NT2/D1 (cell line): ENCODE measurements around the gene NDUFB11.
"Not testable (repeated sequence)": the region's sequence is repeated elsewhere in the genome, so short reads cannot be mapped to it uniquely, and the experiment has no call there.

Experiments
- SUZ12 ChIP-seq: IDR thresholded peaks from 2 replicates; pipeline ENCODE4 v1.6.1; 2011; ENCODE audit not compliant: insufficient read length, insufficient read depth; ENCODE audit errors: extremely low read depth
- YY1 ChIP-seq: IDR thresholded peaks from 2 replicates; pipeline ENCODE4 v1.6.1; 2011; ENCODE audit not compliant: insufficient read length, insufficient read depth
- ZNF274 ChIP-seq: IDR thresholded peaks from 2 replicates; pipeline ENCODE4 v1.6.1; 2011; ENCODE audit warnings: mild to moderate bottlenecking, low read depth, low read length

DNA sequence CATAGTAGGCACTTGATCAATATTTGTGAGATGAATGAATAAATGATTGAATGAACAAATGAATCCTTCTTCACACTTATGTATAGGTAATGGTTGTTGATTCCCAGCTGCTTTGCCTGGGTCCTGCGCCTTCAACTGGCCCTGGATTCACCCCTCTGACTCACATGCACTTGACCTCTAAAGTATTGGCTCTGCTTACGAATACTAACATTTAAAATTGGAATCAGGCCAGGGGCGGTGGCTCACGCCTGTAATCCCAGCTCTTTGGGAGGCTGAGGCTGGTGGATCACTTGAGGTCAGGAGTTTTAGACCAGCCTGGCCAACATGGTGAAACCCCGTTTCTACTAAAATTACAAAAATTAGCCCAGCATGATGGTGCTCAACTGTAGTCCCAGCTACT lies 8.9 kb downstream of the NDUFB11 start:
- not testable (repeated sequence) for TF ChIP-seq ZNF274, YY1, SUZ12
